Lower leg skin (tissue), 3 donors: ENCODE measurements around the gene ARL14.

Experiments
- POLR2A ChIP-seq, 2 donors: fragments of 450-650 bp; IDR thresholded peaks; one replicate each; pipeline ENCODE4 v1.6.1; 2016 to 2017; ENCODE audit warnings: antibody characterized with exemption in 2 of 2, mild to moderate bottlenecking in 1 of 2, moderate library complexity in 1 of 2
- TF ChIP-seq, protein P1 (sequence below), 3 donors: fragments of 450-650 bp; IDR thresholded peaks; one replicate each; pipeline ENCODE4 v1.5.1; 2016; ENCODE audit warnings: antibody characterized with exemption in 3 of 3, mild to moderate bottlenecking in 3 of 3, moderate library complexity in 2 of 3

DNA sequence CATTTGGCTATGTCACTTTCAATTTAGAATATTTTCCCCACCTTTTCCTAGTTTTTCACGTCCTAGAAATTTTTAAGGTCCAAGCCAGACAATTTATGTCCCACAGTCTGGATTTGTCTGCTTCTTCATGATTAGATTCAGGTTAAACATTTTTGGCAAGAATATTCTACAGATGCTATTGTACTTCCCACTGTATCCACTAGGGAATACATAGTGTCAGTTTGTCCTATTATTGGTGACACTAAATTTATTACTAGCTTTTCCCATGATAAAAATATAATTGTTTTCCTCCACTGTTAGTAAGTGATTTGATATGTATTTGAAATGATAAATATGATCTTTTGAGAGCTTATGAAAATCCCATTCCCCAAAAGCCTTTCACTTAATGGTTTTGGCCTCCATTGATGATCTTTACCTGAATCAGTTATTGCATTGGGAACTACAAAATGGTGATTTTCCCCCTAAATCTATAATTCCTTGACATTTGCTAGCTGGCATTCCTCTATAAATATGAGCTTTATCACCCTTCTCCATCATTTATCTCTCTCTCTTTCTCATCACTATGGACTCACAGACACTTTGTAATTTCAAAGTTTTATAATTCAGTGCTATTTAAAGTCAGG lies 8.3 kb downstream of the ARL14 start:
- TF ChIP-seq, protein P1, sequence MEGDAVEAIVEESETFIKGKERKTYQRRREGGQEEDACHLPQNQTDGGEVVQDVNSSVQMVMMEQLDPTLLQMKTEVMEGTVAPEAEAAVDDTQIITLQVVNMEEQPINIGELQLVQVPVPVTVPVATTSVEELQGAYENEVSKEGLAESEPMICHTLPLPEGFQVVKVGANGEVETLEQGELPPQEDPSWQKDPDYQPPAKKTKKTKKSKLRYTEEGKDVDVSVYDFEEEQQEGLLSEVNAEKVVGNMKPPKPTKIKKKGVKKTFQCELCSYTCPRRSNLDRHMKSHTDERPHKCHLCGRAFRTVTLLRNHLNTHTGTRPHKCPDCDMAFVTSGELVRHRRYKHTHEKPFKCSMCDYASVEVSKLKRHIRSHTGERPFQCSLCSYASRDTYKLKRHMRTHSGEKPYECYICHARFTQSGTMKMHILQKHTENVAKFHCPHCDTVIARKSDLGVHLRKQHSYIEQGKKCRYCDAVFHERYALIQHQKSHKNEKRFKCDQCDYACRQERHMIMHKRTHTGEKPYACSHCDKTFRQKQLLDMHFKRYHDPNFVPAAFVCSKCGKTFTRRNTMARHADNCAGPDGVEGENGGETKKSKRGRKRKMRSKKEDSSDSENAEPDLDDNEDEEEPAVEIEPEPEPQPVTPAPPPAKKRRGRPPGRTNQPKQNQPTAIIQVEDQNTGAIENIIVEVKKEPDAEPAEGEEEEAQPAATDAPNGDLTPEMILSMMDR (IDR thresholded peaks at IDR 0.05), result no peak
- TF ChIP-seq POLR2A (IDR thresholded peaks at IDR 0.05), result no peak
